PC-9 (cell line): ENCODE measurements around the gene SLC38A10.

Source experiments
- EZH2 ChIP-seq: fragments of 200-600 bp; sonication (generic); IDR thresholded peaks from 2 replicates; pipeline ENCODE4 v1.8.0; 2017; ENCODE audit warnings: antibody characterized with exemption, low read depth
- TF ChIP-seq, protein P1 (sequence below): fragments of 200-600 bp; sonication (generic); conservative IDR thresholded peaks from 2 replicates; pipeline ENCODE4 v1.6.1; 2017; ENCODE audit warnings: mixed run types, antibody characterized with exemption, mild to moderate bottlenecking, moderate library complexity

DNA sequence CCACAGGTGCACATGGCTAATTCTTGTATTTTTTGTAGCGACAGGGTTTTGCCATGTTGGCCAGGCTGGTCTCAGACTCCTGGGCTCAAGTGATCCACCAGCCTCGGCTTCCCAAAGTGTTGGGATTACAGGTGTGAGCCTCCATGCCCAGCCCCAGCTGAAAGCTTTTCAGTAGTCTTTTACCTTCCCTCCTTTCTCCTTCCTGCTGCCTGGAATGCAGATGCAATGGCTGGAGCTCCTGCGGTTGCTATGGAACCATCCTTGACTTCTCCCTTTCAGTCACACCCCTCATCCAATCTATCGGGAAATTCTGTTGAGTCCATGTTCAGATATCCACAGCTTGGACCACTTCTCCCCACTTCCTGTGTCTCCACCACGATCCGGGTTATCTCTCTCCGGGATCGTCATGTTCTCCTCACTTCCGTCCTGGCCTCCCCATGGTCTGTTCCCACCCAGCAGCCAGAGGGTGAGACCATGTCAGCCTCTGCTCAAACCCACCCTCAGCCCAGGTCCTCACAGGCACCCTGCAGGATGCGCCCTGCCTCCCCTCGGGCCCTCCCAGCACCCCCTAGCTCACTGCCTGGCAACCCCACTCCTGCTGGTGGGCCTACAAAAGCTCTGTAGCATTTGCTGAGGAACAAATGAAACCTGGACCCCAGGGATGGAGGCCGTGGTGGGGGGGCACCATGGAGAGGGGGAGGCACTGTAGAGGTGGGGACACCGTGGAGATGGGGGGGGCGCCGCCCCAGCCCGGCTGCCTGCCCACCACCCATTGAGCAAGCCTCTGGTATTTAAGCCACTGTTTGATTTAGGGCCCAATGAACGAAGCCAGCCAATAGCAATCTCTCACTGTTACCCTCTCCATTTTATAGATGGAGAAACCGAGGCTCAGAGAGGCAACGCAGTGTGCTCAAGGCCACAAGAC is 12.8 kb upstream of the SLC38A10 start:
- TF ChIP-seq, protein P1, sequence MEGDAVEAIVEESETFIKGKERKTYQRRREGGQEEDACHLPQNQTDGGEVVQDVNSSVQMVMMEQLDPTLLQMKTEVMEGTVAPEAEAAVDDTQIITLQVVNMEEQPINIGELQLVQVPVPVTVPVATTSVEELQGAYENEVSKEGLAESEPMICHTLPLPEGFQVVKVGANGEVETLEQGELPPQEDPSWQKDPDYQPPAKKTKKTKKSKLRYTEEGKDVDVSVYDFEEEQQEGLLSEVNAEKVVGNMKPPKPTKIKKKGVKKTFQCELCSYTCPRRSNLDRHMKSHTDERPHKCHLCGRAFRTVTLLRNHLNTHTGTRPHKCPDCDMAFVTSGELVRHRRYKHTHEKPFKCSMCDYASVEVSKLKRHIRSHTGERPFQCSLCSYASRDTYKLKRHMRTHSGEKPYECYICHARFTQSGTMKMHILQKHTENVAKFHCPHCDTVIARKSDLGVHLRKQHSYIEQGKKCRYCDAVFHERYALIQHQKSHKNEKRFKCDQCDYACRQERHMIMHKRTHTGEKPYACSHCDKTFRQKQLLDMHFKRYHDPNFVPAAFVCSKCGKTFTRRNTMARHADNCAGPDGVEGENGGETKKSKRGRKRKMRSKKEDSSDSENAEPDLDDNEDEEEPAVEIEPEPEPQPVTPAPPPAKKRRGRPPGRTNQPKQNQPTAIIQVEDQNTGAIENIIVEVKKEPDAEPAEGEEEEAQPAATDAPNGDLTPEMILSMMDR, result no peak
- no peak for TF ChIP-seq EZH2
